K562 (cell line): ENCODE data around the gene SLC6A8. TPM values are rescaled to one million over a fixed set of nuclear protein-coding genes. Genes with fewer than 3 reads are reported as not detected.

ENCODE experiments used
- ATAC-seq: fragments of 200-7000 bp; cut with Tn5 transposase; 3 replicates; pipeline ENCODE4 v1.9.1; 2020; ENCODE audit warnings: moderate library complexity
- BruUV-seq: library from RNA; stranded (reverse); fragments of 400-500 nt; replicated peaks from 2 replicates; lab custom pipeline; 2021; lab: Mats Ljungman, UMichigan
- CTCF ChIA-PET: fragments of 300-600 bp; formaldehyde crosslinking; extraction: SDS; loops from one replicate; lab custom pipeline; 2021; ENCODE audit warnings: low intra/inter-chr PET ratio; lab: Yijun Ruan, JAX
- POLR2A ChIA-PET: fragments of 300-600, 350-650 bp; sonication (Branson Sonifier 250); formaldehyde crosslinking; extraction: SDS; loops from one replicate; lab custom pipeline; 2021; ENCODE audit warnings: antibody characterized with exemption, inconsistent platforms; lab: Yijun Ruan, JAX
- DNase-seq, 4 experiments: peaks; one replicate each; pipeline versions ENCODE4 v3.0.0 to v3.0.0-alpha.2; 2011 to 2018; ENCODE audit warnings: low spot score in 3 of 4, mixed read lengths in 3 of 4; ENCODE audit errors: extremely low read depth in 1 of 4
- FAIRE-seq: peaks from 2 replicates; lab custom pipeline; 2011; peaks lifted over from hg19 to GRCh38; lab: Jason Lieb, UNC
- H2AFZ ChIP-seq: 2 replicates; pipeline ENCODE4 v1.6.0; 2011; ENCODE audit warnings: low read depth, low read length, control low read depth, inconsistent platforms
- H3K27ac ChIP-seq: fragments of 200-600 bp; 3 replicates; pipeline ENCODE4 v1.8.0; 2011; ENCODE audit warnings: low read depth, mild to moderate bottlenecking, control low read depth, inconsistent platforms, low read length, moderate library complexity, mixed read lengths; ENCODE audit errors: extremely low read depth
- H3K27me3 ChIP-seq, 2 experiments: fragments of 300-600 bp in 1 of 2; 2 replicates in 1 of 2; 3 replicates in 1 of 2; pipeline versions ENCODE4 v1.6.0 to v1.8.0; 2011; ENCODE audit warnings: inconsistent platforms in 2 of 2, low read length in 2 of 2, mild to moderate bottlenecking in 1 of 2, mixed read lengths in 1 of 2, moderate library complexity in 1 of 2; ENCODE audit not compliant: control insufficient read depth in 2 of 2, insufficient read depth in 2 of 2
- H3K36me3 ChIP-seq: fragments of 300-600 bp; 3 replicates; pipeline ENCODE4 v1.8.0; 2011; ENCODE audit warnings: mild to moderate bottlenecking, low read length, inconsistent platforms; ENCODE audit not compliant: control insufficient read depth, insufficient read depth
- H3K4me1 ChIP-seq, 2 experiments: fragments of 200-600 bp in 1 of 2; replicated peaks in 1 of 2; 2 replicates in 1 of 2; 3 replicates in 1 of 2; pipeline versions ENCODE4 v1.5.1 to v1.8.0; 2011; ENCODE audit warnings: inconsistent platforms in 2 of 2, low read length in 2 of 2, mild to moderate bottlenecking in 1 of 2, mixed read lengths in 1 of 2, moderate library complexity in 1 of 2; ENCODE audit not compliant: control insufficient read depth in 2 of 2, insufficient read depth in 2 of 2
- H3K4me2 ChIP-seq: 2 replicates; pipeline ENCODE4 v1.6.1; 2011; ENCODE audit warnings: low read length, control low read depth, inconsistent platforms, mixed read lengths; ENCODE audit not compliant: insufficient read depth
- H3K4me3 ChIP-seq: fragments of 200-600 bp; sonication (generic), shearing (Covaris generic); 2 replicates; pipeline ENCODE4 v1.5.1; 2016; ENCODE audit warnings: control low read depth, inconsistent platforms
- H3K79me2 ChIP-seq: fragments of 200-600 bp; 3 replicates; pipeline ENCODE4 v1.8.0; 2011; ENCODE audit warnings: low read length, inconsistent platforms; ENCODE audit not compliant: control insufficient read depth, insufficient read depth
- H3K9ac ChIP-seq, 2 experiments: 2 replicates each; pipeline versions ENCODE4 v1.6.0 to v1.6.1; 2011; ENCODE audit warnings: low read depth in 2 of 2, low read length in 2 of 2, control low read depth in 1 of 2, inconsistent platforms in 1 of 2, mild to moderate bottlenecking in 1 of 2, mixed read lengths in 1 of 2; ENCODE audit not compliant: insufficient read depth in 1 of 2
- H3K9me1 ChIP-seq: one replicate; pipeline ENCODE4 v1.6.0; 2011; ENCODE audit warnings: inconsistent platforms, mild to moderate bottlenecking, low read length, moderate library complexity; ENCODE audit not compliant: control insufficient read depth, insufficient read depth
- H3K9me3 ChIP-seq: replicated peaks from 2 replicates; pipeline ENCODE4 v1.5.1; 2011; ENCODE audit warnings: low read depth, low read length, inconsistent platforms; ENCODE audit not compliant: control insufficient read depth, insufficient read depth
- H4K20me1 ChIP-seq: replicated peaks from 2 replicates; pipeline ENCODE4 v1.6.1; 2011; ENCODE audit warnings: low read length, inconsistent platforms, mixed read lengths; ENCODE audit not compliant: control insufficient read depth, insufficient read depth
- CEBPZ ChIP-seq: fragments of 150-350 bp; IDR thresholded peaks from 2 replicates; pipeline ENCODE4 v1.6.1; 2014; ENCODE audit warnings: low read depth, mild to moderate bottlenecking, low read length, borderline replicate concordance
- ILK ChIP-seq: fragments of 450-650 bp; IDR thresholded peaks from 2 replicates; pipeline ENCODE4 v1.6.1; 2016; ENCODE audit warnings: missing genetic modification characterization, low read depth, mild to moderate bottlenecking, missing compliant biosample characterization, moderate library complexity, borderline replicate concordance
- RBFOX2 ChIP-seq: fragments of 200-400 bp; formaldehyde crosslinking; IDR thresholded peaks from 2 replicates; pipeline ENCODE4 v1.6.1; 2017; ENCODE audit warnings: low read depth, mild to moderate bottlenecking, low read length, moderate library complexity
- RBM17 ChIP-seq: fragments of 200-400 bp; formaldehyde crosslinking; IDR thresholded peaks from 2 replicates; pipeline ENCODE4 v1.6.1; 2017; ENCODE audit warnings: low read depth, mild to moderate bottlenecking, low read length, borderline replicate concordance
- STAG1 ChIP-seq: sonication (generic); formaldehyde crosslinking; IDR thresholded peaks from 2 replicates; pipeline ENCODE4 v1.5.0; 2020; ENCODE audit warnings: missing genetic modification reagents, borderline replicate concordance
- ZNF408 ChIP-seq: fragments of 250-450 bp; sonication (Bioruptor Pico); IDR thresholded peaks from 2 replicates; pipeline ENCODE4 v1.4.0; 2020; ENCODE audit warnings: low read depth, mild to moderate bottlenecking, moderate library complexity
- ZNF436 ChIP-seq: fragments of 250-450, 450-650 bp; sonication (Bioruptor Pico); formaldehyde crosslinking; IDR thresholded peaks from 2 replicates; pipeline ENCODE4 v1.7.0; 2020; ENCODE audit warnings: mild to moderate bottlenecking
- ZNF57 ChIP-seq: fragments of 450-650 bp; formaldehyde crosslinking; IDR thresholded peaks from 2 replicates; pipeline ENCODE4 v1.4.0; 2020; ENCODE audit warnings: mild to moderate bottlenecking, moderate library complexity
- ZNF583 ChIP-seq: fragments of 250-450 bp; sonication (Bioruptor Pico); IDR thresholded peaks from 2 replicates; pipeline ENCODE4 v1.4.0; 2020
- WGBS: fragments of 100-300 bp; shearing (Covaris generic); methylation state at CpG from one replicate; pipeline ENCODE4 v1.1.6; 2016; ENCODE audit warnings: low coverage, mixed read lengths; ENCODE audit not compliant: insufficient coverage; ENCODE audit errors: missing lambda C conversion rate; 5-methylcytosine and 5-hydroxymethylcytosine counted together
- in situ Hi-C: fragments of 300-500 bp; cut with MboI; formaldehyde crosslinking; loops from 4 replicates; pipeline ENCODE4 v1.15.0; 2018; ENCODE audit warnings: inconsistent platforms, mixed read lengths
- intact Hi-C: fragments of 100-400 bp; cut with micrococcal nuclease; formaldehyde crosslinking; loops from 2 replicates; pipeline ENCODE4 v1.14.2; 2022
- polyA plus RNA-seq, 8 experiments: library from polyadenylated mRNA; depleted of rRNA in 4 of 8; stranded (reverse) in 5 of 8; unstranded in 3 of 8; fragments of >200 nt; fragmentation: Nextera tagmentation in 2 of 8; fragmentation: Illumina TruSeq in 1 of 8; extraction: Ambion mirVana in 2 of 8; extraction: Trizol in 1 of 8; gene quantifications; 2 replicates each; pipeline versions ENCODE4 v1.2.1 to v1.2.3, GENCODE V29; 2011 to 2014; ENCODE audit warnings: inconsistent platforms in 1 of 8, missing spikeins in 1 of 8
- total RNA-seq, 7 experiments: library from RNA; depleted of rRNA in 6 of 7; stranded (reverse); fragments of >200 nt in 6 of 7; fragmentation: Illumina TruSeq in 2 of 7; extraction: Trizol in 2 of 7; gene quantifications; 2 replicates each; pipeline versions ENCODE4 v1.2.1 to v1.2.3, GENCODE V29; 2011 to 2021; ENCODE audit warnings: low replicate concordance in 1 of 7

SLC6A8 gene
- total and polyA plus RNA-seq, 9 of the 15 experiments (the other 6 are each of a cell fraction or from before 2014, with no cell fraction given), result 0.68 to 144 (median 34.3) TPM

GRCh38 chrX:153703036-153703370 is 15.3 kb downstream of the SLC6A8 start:
- BruUV-seq, result no TSS peak

GRCh38 chrX:153704021-153704526 is 16.3 kb downstream of the SLC6A8 start:
- WGBS, result 96% methylated on average over 16 of the region's 18 CpGs
- no TSS peak for BruUV-seq
- ATAC-seq (no peak), FAIRE-seq (no peak), DNase-seq (no peak)
- no peak for TF ChIP-seq ZNF436 (CRISPR knock-in tag)
- TF ChIP-seq ZNF408 (CRISPR knock-in tag), result no peak
- TF ChIP-seq ZNF57 (CRISPR knock-in tag), result no peak
- TF ChIP-seq ILK (tag), result no peak
- no peak for TF ChIP-seq CEBPZ
- no peak for TF ChIP-seq STAG1 (CRISPR knock-in tag)
- no peak for TF ChIP-seq ZNF583 (CRISPR knock-in tag)
- H3K9me1 ChIP-seq, result no peaks in the 10 kb centered on the region
- no peak overlapping the region for H2AFZ ChIP-seq
- no peak overlapping the region for H3K4me3 ChIP-seq
- H3K36me3 ChIP-seq, result peaks cover 75% of the 10 kb centered on the region; the same call in 1 of the 3 replicates
- H3K27me3 ChIP-seq, result no peaks in the 10 kb centered on the region
- no peaks in the 10 kb centered on the region for H3K9me3 ChIP-seq
- no peaks in the 10 kb centered on the region; the same call in 1 of the 2 replicates for H4K20me1 ChIP-seq
- H3K4me2 ChIP-seq, result no peak overlapping the region
- CTCF ChIA-PET, result no interaction called here
- in situ Hi-C loops (no loop called here), intact Hi-C loops (no loop called here)
- no peak overlapping the region for H3K9ac ChIP-seq
- no peak overlapping the region for H3K27ac ChIP-seq
- H3K4me1 ChIP-seq, result peaks cover 3 to 7% of the 10 kb centered on the region in 2 experiments; a peak in 3 of 5 replicates
- peaks cover 9% of the 10 kb centered on the region; the same call in 1 of the 3 replicates for H3K79me2 ChIP-seq
- POLR2A ChIA-PET, result no interaction called here

More at GRCh38 chrX:153703036-153703370, 15.3 kb downstream of the SLC6A8 start:
- Histone ChIP-seq H4K20me1 (no peaks in the 10 kb centered on the region), H3K4me1 (no peaks in the 10 kb centered on the region), H2AFZ (no peak overlapping the region), H3K36me3 (peaks cover 77% of the 10 kb centered on the region; the same call in 1 of the 3 replicates), H3K79me2 (peaks cover 7% of the 10 kb centered on the region; the same call in 1 of the 3 replicates), H3K9me1 (no peaks in the 10 kb centered on the region), H3K9me3 (no peaks in the 10 kb centered on the region), H3K27me3 (no peaks in the 10 kb centered on the region), H3K4me3 (no peak overlapping the region), H3K9ac (no peak overlapping the region), H3K4me2 (no peak overlapping the region), H3K27ac (no peak overlapping the region)
- intact Hi-C loops (no loop called here), in situ Hi-C loops (no loop called here)
- peak; percentile 31; the same call in 1 of the 2 replicates for TF ChIP-seq RBFOX2
- TF ChIP-seq RBM17, result no peak
- 87% methylated on average over 3 of the region's 16 CpGs for WGBS
- ChIA-PET POLR2A (no interaction called here), CTCF (no interaction called here)
- ATAC-seq (no peak), FAIRE-seq (no peak), DNase-seq (no peak)
